OCI-LY1 (cell line): ENCODE data around the gene SPATA32.

Experiments
- H2AFZ ChIP-seq: fragments of 200-600 bp; sonication (generic), shearing (Covaris generic); 2 replicates; pipeline ENCODE4 v1.6.0; 2014; ENCODE audit warnings: antibody characterized with exemption, mild to moderate bottlenecking, low read length
- H3F3A ChIP-seq: fragments of 200-600 bp; sonication (generic), shearing (Covaris generic); 2 replicates; pipeline ENCODE4 v1.6.0; 2014; ENCODE audit warnings: mild to moderate bottlenecking, antibody characterized with exemption, low read length, moderate library complexity; ENCODE audit not compliant: insufficient read depth
- H3K27ac ChIP-seq: fragments of 200-600 bp; sonication (generic); 2 replicates; pipeline ENCODE4 v1.5.1; 2014; ENCODE audit warnings: low read length, mixed run types, mild to moderate bottlenecking, low read depth; ENCODE audit not compliant: poor library complexity, severe bottlenecking
- H3K27me3 ChIP-seq: fragments of 200-600 bp; sonication (generic); 2 replicates; pipeline ENCODE4 v1.6.0; 2014; ENCODE audit warnings: antibody characterized with exemption, mild to moderate bottlenecking, low read length, moderate library complexity; ENCODE audit not compliant: insufficient read depth
- H3K36me3 ChIP-seq: fragments of 200-600 bp; sonication (generic); 2 replicates; pipeline ENCODE4 v1.6.1; 2014; ENCODE audit warnings: mild to moderate bottlenecking, antibody characterized with exemption, low read length, moderate library complexity, mixed read lengths; ENCODE audit not compliant: insufficient read depth
- H3K4me1 ChIP-seq: fragments of 200-600 bp; sonication (generic); 2 replicates; pipeline ENCODE4 v1.5.1; 2014; ENCODE audit warnings: mild to moderate bottlenecking, low read length, moderate library complexity; ENCODE audit not compliant: insufficient read depth, severe bottlenecking
- H3K4me2 ChIP-seq: fragments of 200-600 bp; sonication (generic), shearing (Covaris generic); 2 replicates; pipeline ENCODE4 v1.6.1; 2014; ENCODE audit warnings: low read length
- H3K4me3 ChIP-seq: fragments of 200-600 bp; sonication (generic); 2 replicates; pipeline ENCODE4 v1.5.1; 2014; ENCODE audit warnings: low read length, low read depth, mild to moderate bottlenecking, mixed read lengths; ENCODE audit not compliant: poor library complexity, severe bottlenecking
- H3K79me2 ChIP-seq: fragments of 200-600 bp; shearing (Covaris generic); 2 replicates; pipeline ENCODE4 v1.6.1; 2016; ENCODE audit warnings: mixed run types, low read length, mixed read lengths; ENCODE audit not compliant: insufficient read depth
- H3K9ac ChIP-seq: fragments of 200-600 bp; sonication (generic), shearing (Covaris generic); 2 replicates; pipeline ENCODE4 v1.6.1; 2014; ENCODE audit warnings: mild to moderate bottlenecking, low read length, mixed read lengths
- H3K9me2 ChIP-seq: fragments of 200-600 bp; sonication (generic), shearing (Covaris generic); 2 replicates; pipeline ENCODE4 v1.6.1; 2014; ENCODE audit warnings: low read depth, mild to moderate bottlenecking, low read length, mixed read lengths
- H3K9me3 ChIP-seq: fragments of 200-600 bp; shearing (Covaris generic); 2 replicates; pipeline ENCODE4 v1.6.1; 2014; ENCODE audit warnings: low read length, mixed read lengths
- H4K20me1 ChIP-seq: fragments of 200-600 bp; sonication (generic), shearing (Covaris generic); 2 replicates; pipeline ENCODE4 v1.6.0; 2016; ENCODE audit warnings: mild to moderate bottlenecking, low read length; ENCODE audit not compliant: insufficient read depth
- EZH2 ChIP-seq: fragments of 200-600 bp; sonication (generic), shearing (Covaris generic); IDR thresholded peaks from 2 replicates; pipeline ENCODE4 v1.8.0; 2017; ENCODE audit warnings: borderline replicate concordance, mixed run types, mild to moderate bottlenecking, antibody characterized with exemption, low read length, moderate library complexity, mixed read lengths
- TF ChIP-seq, protein P1 (sequence below): fragments of 200-600 bp; sonication (generic), shearing (Covaris generic); IDR thresholded peaks from 2 replicates; pipeline ENCODE4 v1.5.1; 2017; ENCODE audit warnings: mild to moderate bottlenecking, antibody characterized with exemption, low read length, moderate library complexity, mixed read lengths

The SPATA32 gene

GRCh38 chr17:45246861-45247428, 14.9 kb downstream of the SPATA32 start:
- Histone ChIP-seq H3K9me2 (no peaks in the 10 kb centered on the region), H3K9me3 (no peaks in the 10 kb centered on the region), H2AFZ (no peak overlapping the region), H3K4me2 (peak overlapping the region; percentile 77), H3K4me1 (peaks cover 17% of the 10 kb centered on the region), H3K27me3 (no peaks in the 10 kb centered on the region), H3K36me3 (peaks cover 34% of the 10 kb centered on the region), H3K9ac (peak overlapping the region; percentile 79), H3F3A (no peaks in the 10 kb centered on the region), H3K79me2 (no peaks in the 10 kb centered on the region), H3K4me3 (peak overlapping the region; percentile 81), H4K20me1 (no peaks in the 10 kb centered on the region), H3K27ac (peak overlapping the region; percentile 66)
- no peak for TF ChIP-seq EZH2
- TF ChIP-seq, protein P1, sequence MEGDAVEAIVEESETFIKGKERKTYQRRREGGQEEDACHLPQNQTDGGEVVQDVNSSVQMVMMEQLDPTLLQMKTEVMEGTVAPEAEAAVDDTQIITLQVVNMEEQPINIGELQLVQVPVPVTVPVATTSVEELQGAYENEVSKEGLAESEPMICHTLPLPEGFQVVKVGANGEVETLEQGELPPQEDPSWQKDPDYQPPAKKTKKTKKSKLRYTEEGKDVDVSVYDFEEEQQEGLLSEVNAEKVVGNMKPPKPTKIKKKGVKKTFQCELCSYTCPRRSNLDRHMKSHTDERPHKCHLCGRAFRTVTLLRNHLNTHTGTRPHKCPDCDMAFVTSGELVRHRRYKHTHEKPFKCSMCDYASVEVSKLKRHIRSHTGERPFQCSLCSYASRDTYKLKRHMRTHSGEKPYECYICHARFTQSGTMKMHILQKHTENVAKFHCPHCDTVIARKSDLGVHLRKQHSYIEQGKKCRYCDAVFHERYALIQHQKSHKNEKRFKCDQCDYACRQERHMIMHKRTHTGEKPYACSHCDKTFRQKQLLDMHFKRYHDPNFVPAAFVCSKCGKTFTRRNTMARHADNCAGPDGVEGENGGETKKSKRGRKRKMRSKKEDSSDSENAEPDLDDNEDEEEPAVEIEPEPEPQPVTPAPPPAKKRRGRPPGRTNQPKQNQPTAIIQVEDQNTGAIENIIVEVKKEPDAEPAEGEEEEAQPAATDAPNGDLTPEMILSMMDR = peak; percentile 71

- peak overlapping the region; percentile 79; the same call in 1 of the 2 replicates for H3K9ac ChIP-seq
- peak overlapping the region; percentile 81 for H3K4me3 ChIP-seq
- TF ChIP-seq, protein P1 = no peak
- no peak for TF ChIP-seq EZH2
- no peaks in the 10 kb centered on the region for H3K9me2 ChIP-seq
- H3F3A ChIP-seq = no peaks in the 10 kb centered on the region
- peaks cover 17% of the 10 kb centered on the region for H3K4me1 ChIP-seq
- H3K36me3 ChIP-seq = peaks cover 34% of the 10 kb centered on the region
- H3K4me2 ChIP-seq = peak overlapping the region; percentile 77
- no peaks in the 10 kb centered on the region for H3K79me2 ChIP-seq
- no peaks in the 10 kb centered on the region for H4K20me1 ChIP-seq
- no peaks in the 10 kb centered on the region for H3K27me3 ChIP-seq
- no peak overlapping the region for H2AFZ ChIP-seq
- no peak overlapping the region for H3K27ac ChIP-seq
- no peaks in the 10 kb centered on the region for H3K9me3 ChIP-seq
Measured at GRCh38 chr17:45246338-45246737, 15.6 kb downstream of the SPATA32 start.

- no peak overlapping the region for H3K4me3 ChIP-seq
- H3K4me1 ChIP-seq = peaks cover 17% of the 10 kb centered on the region
- H3K9me2 ChIP-seq = no peaks in the 10 kb centered on the region
- no peaks in the 10 kb centered on the region for H3K27me3 ChIP-seq
- H3K9ac ChIP-seq = no peak overlapping the region
- H3K27ac ChIP-seq = no peak overlapping the region
- H3K9me3 ChIP-seq = no peaks in the 10 kb centered on the region
- H3K4me2 ChIP-seq = no peak overlapping the region
- no peaks in the 10 kb centered on the region for H4K20me1 ChIP-seq
- no peak overlapping the region for H2AFZ ChIP-seq
- peaks cover 22% of the 10 kb centered on the region for H3K36me3 ChIP-seq
- TF ChIP-seq, protein P1 = no peak
- no peak for TF ChIP-seq EZH2
- H3F3A ChIP-seq = no peaks in the 10 kb centered on the region
- H3K79me2 ChIP-seq = no peaks in the 10 kb centered on the region
Measured at GRCh38 chr17:45244725-45245656, 16.9 kb downstream of the SPATA32 start.
